Measurements from ENCODE around the gene MPZ.
"Not testable (repeated sequence)": the region's sequence is repeated elsewhere in the genome, so short reads cannot be mapped to it uniquely, and the experiment has no call there.

The MPZ gene

GRCh38 chr1:161255302-161255701, 54.5 kb downstream of the MPZ start:
- not testable (repeated sequence) for DNase-seq (ENCODE audit: low read depth)
